Activated CD4-positive, alpha-beta T cell treated with anti-CD3 and anti-CD28 coated beads, Interleukin-2, amount 50 U/mL, for 1 hour (primary cell): ENCODE data around the gene HTR2B.
"Not testable (repeated sequence)": the region's sequence is repeated elsewhere in the genome, so short reads cannot be mapped to it uniquely, and the experiment has no call there.

ENCODE experiments used
- DNase-seq: peaks from one replicate; pipeline ENCODE4 v3.0.0-alpha.2; 2020

Gene HTR2B

DNA sequence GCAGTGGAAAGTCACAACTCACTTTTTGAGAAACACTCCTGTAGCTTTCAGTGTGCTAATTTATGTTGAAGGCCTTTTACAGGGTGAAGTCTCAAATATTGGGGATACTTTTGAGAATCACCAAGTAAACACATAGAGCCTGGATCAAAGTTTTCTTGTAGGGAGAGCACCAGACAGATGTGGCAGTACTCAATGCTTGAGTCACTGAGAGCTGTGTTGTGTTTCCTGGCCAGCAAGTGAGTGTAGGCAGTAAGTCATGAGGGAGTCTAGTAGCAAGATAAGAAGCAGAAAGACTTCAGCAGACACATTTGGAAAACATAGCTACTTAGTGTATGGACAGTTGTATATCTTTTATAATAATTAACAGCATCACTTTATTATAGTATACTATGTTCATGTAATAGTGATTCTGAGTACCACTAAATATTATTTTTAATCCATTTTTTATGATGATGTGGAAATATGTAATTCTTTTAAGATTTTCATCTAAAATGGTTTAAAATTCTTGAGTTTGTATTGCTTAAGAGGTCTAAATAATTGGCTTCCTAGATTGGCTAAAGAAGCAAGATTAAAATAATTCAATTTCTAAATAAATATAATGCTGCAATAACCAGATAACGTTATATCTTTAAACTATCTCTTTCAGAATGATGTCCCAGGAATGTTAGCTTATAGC lies 55.3 kb downstream of the HTR2B start:
- no peak for DNase-seq

DNA sequence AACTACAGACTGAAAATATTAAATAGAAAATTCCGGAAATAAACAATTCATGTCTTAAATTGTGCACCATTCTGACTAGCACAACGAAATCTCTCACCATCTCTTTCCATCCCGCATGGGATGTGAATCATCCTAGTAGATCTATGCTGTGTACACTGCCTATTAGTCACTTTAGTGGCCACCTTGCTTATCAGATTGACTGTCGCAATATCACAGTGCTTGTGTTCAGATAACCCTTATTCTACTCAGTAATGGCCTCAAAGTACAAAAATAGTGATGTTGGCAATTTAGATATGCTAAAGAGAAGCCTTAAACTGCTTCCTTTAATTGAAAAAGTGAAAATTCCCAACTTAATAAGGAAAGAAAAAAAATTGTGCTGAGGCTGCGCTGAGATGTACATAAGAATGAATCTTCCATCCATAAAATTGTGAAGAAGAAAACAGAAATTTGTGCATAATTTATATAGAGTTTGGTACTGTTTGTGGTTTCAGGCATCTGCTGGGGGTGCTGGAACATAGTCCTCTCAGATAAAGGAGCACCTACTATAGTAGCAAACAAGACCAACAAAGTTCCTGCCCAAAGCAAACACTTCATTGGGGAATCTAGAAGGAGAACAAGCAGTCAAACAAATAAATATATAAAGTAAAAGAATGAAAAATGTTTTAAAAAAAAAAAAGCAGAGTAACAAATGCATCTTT lies 56.2 kb downstream of the HTR2B start:
- DNase-seq: no peak

GRCh38 chr2:231067531-231067930 lies 57.3 kb downstream of the HTR2B start:
- DNase-seq: not testable (repeated sequence)

- DNase-seq: no peak
Observed at GRCh38 chr2:231065966-231066365, 58.9 kb downstream of the HTR2B start.

DNA sequence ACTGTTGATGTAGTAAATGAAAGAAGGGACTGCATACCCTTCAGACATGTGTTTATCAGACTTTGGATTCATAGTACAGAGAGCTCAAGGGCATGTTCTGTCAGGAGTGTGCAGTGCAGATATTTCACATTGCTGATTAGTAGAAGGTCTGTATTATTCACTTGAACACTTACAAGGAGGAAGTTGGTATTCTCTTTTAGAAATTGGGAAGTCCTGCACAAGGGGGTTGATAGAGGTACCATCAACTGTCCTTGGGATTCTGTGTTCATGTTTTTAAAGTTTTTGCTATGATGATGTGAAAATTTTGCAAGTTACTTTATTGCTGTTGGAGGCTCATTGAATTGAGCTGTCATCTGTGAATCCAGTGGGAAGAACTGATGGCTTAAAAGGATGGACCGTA lies 61.5 kb downstream of the HTR2B start:
- DNase-seq: no peak

- DNase-seq: no peak
Observed at GRCh38 chr2:231062776-231063175, 62.1 kb downstream of the HTR2B start.

- no peak for DNase-seq
Observed at GRCh38 chr2:231059756-231060155, 65.1 kb downstream of the HTR2B start.

DNA sequence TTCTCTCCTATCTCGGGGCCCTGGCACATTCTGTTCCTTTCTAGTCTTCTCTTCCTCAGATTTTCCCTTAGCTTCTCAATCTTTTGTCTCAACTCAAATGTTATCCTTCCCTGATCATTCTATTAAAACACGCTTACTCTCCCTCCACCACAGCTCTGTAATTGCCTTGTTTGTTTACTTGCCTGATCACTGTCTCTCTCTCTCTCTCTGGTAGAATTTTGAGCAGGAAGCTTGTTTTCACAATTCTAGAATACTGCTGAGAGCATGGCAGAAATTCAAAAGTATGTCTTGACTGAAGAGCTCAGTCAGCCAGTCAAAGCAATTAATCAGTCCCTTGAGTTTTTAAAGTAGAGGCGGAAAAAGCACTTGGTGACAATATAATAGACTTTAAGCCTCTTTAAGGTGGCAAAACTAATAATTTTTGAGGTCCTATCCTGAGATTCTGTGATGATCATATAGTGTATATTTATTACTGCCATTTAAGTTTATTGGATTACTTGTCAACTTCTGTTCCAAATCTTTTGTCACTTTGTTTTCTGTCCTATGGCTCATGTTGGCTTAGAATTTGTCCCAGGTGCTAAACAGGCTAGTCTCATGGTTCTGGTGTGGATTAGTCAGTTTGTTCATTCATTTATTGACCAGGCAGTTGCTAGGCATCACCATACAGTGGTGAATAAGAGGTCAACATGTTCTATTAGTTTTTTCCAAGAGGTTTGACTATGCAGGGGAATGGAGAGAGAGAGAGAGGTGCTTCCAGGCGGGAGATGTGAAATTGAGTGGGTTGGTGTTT lies 65.9 kb downstream of the HTR2B start:
- DNase-seq: no peak
